Esophagus squamous epithelium (tissue), 5 donors: ENCODE measurements around the gene CLPSL2. TPM values are rescaled to one million over a fixed set of nuclear protein-coding genes. Genes with fewer than 3 reads are reported as not detected.

Experiments
- DNase-seq: peaks from one replicate; lab custom pipeline; 2025; lab: John Stamatoyannopoulos, UW
- H3K27ac ChIP-seq, 4 donors: fragments of 200-600 bp; sonication (generic); one replicate each; pipeline ENCODE4 v1.5.1; 2016 to 2019; ENCODE audit warnings: mild to moderate bottlenecking in 1 of 4
- H3K27me3 ChIP-seq, 4 donors: fragments of 200-600 bp; sonication (generic); 1 replicate in 3 of 4; 2 replicates in 1 of 4; pipeline versions ENCODE4 v1.5.1 to v1.6.0; 2017 to 2021; ENCODE audit warnings: antibody characterized with exemption in 1 of 4
- H3K36me3 ChIP-seq, 3 donors: fragments of 200-600 bp; sonication (generic); one replicate each; pipeline ENCODE4 v1.5.1; 2016 to 2019
- H3K4me1 ChIP-seq, 3 donors: fragments of 200-600 bp; sonication (generic); one replicate each; pipeline ENCODE4 v1.5.1; 2017 to 2019
- H3K4me3 ChIP-seq, 4 donors: fragments of 200-600 bp; sonication (generic); 1 replicate in 3 of 4; 2 replicates in 1 of 4; pipeline ENCODE4 v1.5.1; 2016 to 2019; ENCODE audit warnings: mild to moderate bottlenecking in 2 of 4, moderate library complexity in 1 of 4
- H3K9me3 ChIP-seq, 3 donors: fragments of 200-600 bp; sonication (generic); one replicate each; pipeline ENCODE4 v1.5.1; 2016 to 2019
- CTCF ChIP-seq, 6 experiments: fragments of 450-650 bp in 4 of 6; fragments of 200-600 bp in 2 of 6; sonication (generic) in 2 of 6; IDR thresholded peaks; one replicate each; pipeline ENCODE4 v1.5.1; 2016 to 2019; ENCODE audit warnings: antibody characterized with exemption in 6 of 6, mild to moderate bottlenecking in 4 of 6, moderate library complexity in 4 of 6
- POLR2A ChIP-seq, 4 donors: fragments of 450-650 bp; IDR thresholded peaks; one replicate each; pipeline ENCODE4 v1.6.1; 2017; ENCODE audit warnings: antibody characterized with exemption in 4 of 4, mild to moderate bottlenecking in 4 of 4, moderate library complexity in 3 of 4
- WGBS, 2 donors: methylation state at CpG; one replicate each; pipeline ENCODE4 v1.1.5; 2018; 5-methylcytosine and 5-hydroxymethylcytosine counted together
- intact Hi-C: fragments of 100-400 bp; cut with DNase I; formaldehyde crosslinking; loops from one replicate; pipeline ENCODE4 v1.15.0; 2022
- total RNA-seq, 4 donors: library from RNA; depleted of rRNA; stranded (reverse); fragments of >200 nt; gene quantifications; one replicate each; pipeline ENCODE4 v1.1.0, GENCODE V29; 2016
- donor health status: DM: yes; HTN: yes; CAD: no.

The CLPSL2 gene
- total RNA-seq, 4 donors from 2014 or later = not detected

- intact Hi-C loops = no loop called here
- Histone ChIP-seq H3K27me3 (peaks cover 0 to 42% (median 5%) of the 10 kb centered on the region in 4 donors), H3K9me3 (no peaks in the 10 kb centered on the region)
Measured at GRCh38 chr6:35782424-35782823, 6.0 kb downstream of the CLPSL2 start.

GRCh38 chr6:35784200-35784599, 7.8 kb downstream of the CLPSL2 start:
- no peak overlapping the region for H3K27ac ChIP-seq
- intact Hi-C loops = no loop called here
- 32 to 33% methylated on average over 2 of the region's 2 CpGs for WGBS, 2 donors
- H3K36me3 ChIP-seq = no peaks in the 10 kb centered on the region
- no peaks in the 10 kb centered on the region for H3K9me3 ChIP-seq
- DNase-seq = no peak
- H3K27me3 ChIP-seq = peaks cover 0 to 54% (median 6%) of the 10 kb centered on the region in 4 donors
- TF ChIP-seq CTCF (IDR thresholded peaks at IDR 0.05) = no peak
- no peak for TF ChIP-seq POLR2A (IDR thresholded peaks at IDR 0.05)
- peaks cover 0 to 11% (median 0%) of the 10 kb centered on the region in 3 donors for H3K4me1 ChIP-seq
- H3K4me3 ChIP-seq = no peak overlapping the region

More at GRCh38 chr6:35782424-35782823, 6.0 kb downstream of the CLPSL2 start:
- H3K36me3 ChIP-seq = no peaks in the 10 kb centered on the region
- TF ChIP-seq POLR2A (IDR thresholded peaks at IDR 0.05) (no peak), CTCF (IDR thresholded peaks at IDR 0.05) (no peak)
- 36 to 46% methylated on average over 3 of the region's 3 CpGs for WGBS, 2 donors
- H3K4me3 ChIP-seq = no peak overlapping the region
- no peak overlapping the region for H3K27ac ChIP-seq
- H3K4me1 ChIP-seq = peaks cover 0 to 13% (median 0%) of the 10 kb centered on the region in 3 donors
- no peak for DNase-seq

GRCh38 chr6:35786272-35786671, 9.9 kb downstream of the CLPSL2 start:
- H3K4me1 ChIP-seq = peaks cover 0 to 11% (median 0%) of the 10 kb centered on the region in 3 donors
- H3K9me3 ChIP-seq = no peaks in the 10 kb centered on the region
- no peak for TF ChIP-seq CTCF (IDR thresholded peaks at IDR 0.05)
- no peak for TF ChIP-seq POLR2A (IDR thresholded peaks at IDR 0.05)
- intact Hi-C loops = no loop called here
- no peak overlapping the region for H3K27ac ChIP-seq
- H3K4me3 ChIP-seq = no peak overlapping the region
- 62 to 63% methylated on average over 2 of the region's 2 CpGs for WGBS, 2 donors
- H3K27me3 ChIP-seq = peaks cover 0 to 68% (median 8%) of the 10 kb centered on the region in 4 donors
- no peaks in the 10 kb centered on the region for H3K36me3 ChIP-seq
- DNase-seq = no peak

GRCh38 chr6:35786810-35787209, 10.4 kb downstream of the CLPSL2 start:
- Histone ChIP-seq H3K27me3 (peaks cover 0 to 71% (median 8%) of the 10 kb centered on the region in 4 donors), H3K9me3 (no peaks in the 10 kb centered on the region), H3K4me1 (peaks cover 0 to 11% (median 0%) of the 10 kb centered on the region in 3 donors), H3K27ac (no peak overlapping the region), H3K4me3 (peak overlapping the region in 1 of 4 donors; percentile 1), H3K36me3 (no peaks in the 10 kb centered on the region)
- DNase-seq = no peak
- WGBS, 2 donors = 48 to 55% methylated on average over 25 of the region's 25 CpGs
- no peak for TF ChIP-seq POLR2A (IDR thresholded peaks at IDR 0.05)
- no peak for TF ChIP-seq CTCF (IDR thresholded peaks at IDR 0.05)
- intact Hi-C loops = no loop called here

- no peaks in the 10 kb centered on the region for H3K9me3 ChIP-seq
- DNase-seq = no peak
- intact Hi-C loops = no loop called here
- no peak for TF ChIP-seq CTCF (IDR thresholded peaks at IDR 0.05)
- TF ChIP-seq POLR2A (IDR thresholded peaks at IDR 0.05) = no peak
- no peak overlapping the region for H3K4me3 ChIP-seq
- H3K27me3 ChIP-seq = peaks cover 0 to 74% (median 8%) of the 10 kb centered on the region in 4 donors
- 48 to 70% methylated on average over 11 to 13 of the region's 13 CpGs for WGBS, 2 donors
- H3K36me3 ChIP-seq = no peaks in the 10 kb centered on the region
- peaks cover 0 to 8% (median 0%) of the 10 kb centered on the region in 3 donors for H3K4me1 ChIP-seq
- no peak overlapping the region for H3K27ac ChIP-seq
Measured at GRCh38 chr6:35787266-35788218, 11.1 kb downstream of the CLPSL2 start.
